Astrocyte (in vitro differentiated cells and primary cell): ENCODE results near the gene ANO4. TPM values are rescaled to one million over a fixed set of nuclear protein-coding genes. Genes with fewer than 3 reads are reported as not detected.

Source experiments
- DNase-seq: peaks from one replicate; pipeline ENCODE4 v3.0.0-alpha.2; 2010; ENCODE audit warnings: low read depth
- FAIRE-seq: peaks from 2 replicates; lab custom pipeline; 2011; peaks lifted over from hg19 to GRCh38; lab: Jason Lieb, UNC
- H2AFZ ChIP-seq: 2 replicates; pipeline ENCODE4 v1.6.0; 2012; ENCODE audit warnings: low read depth, low read length, inconsistent platforms
- H3K27ac ChIP-seq: 2 replicates; pipeline ENCODE4 v1.5.1; 2011; ENCODE audit warnings: low read depth, low read length, inconsistent platforms
- H3K27me3 ChIP-seq: 2 replicates; pipeline ENCODE4 v1.6.0; 2011; ENCODE audit warnings: low read length, inconsistent platforms; ENCODE audit not compliant: insufficient read depth
- H3K36me3 ChIP-seq: 2 replicates; pipeline ENCODE4 v1.5.1; 2011; ENCODE audit warnings: low read length, inconsistent platforms; ENCODE audit not compliant: insufficient read depth
- H3K4me1 ChIP-seq: 2 replicates; pipeline ENCODE4 v1.5.1; 2011; ENCODE audit warnings: low read length, inconsistent platforms; ENCODE audit not compliant: insufficient read depth
- H3K4me2 ChIP-seq: 2 replicates; pipeline ENCODE4 v1.6.0; 2012; ENCODE audit warnings: low read length, inconsistent platforms
- H3K4me3 ChIP-seq: 2 replicates; pipeline ENCODE4 v1.5.1; 2011; ENCODE audit warnings: low read depth, mild to moderate bottlenecking, low read length, inconsistent platforms; ENCODE audit not compliant: insufficient read depth
- H3K79me2 ChIP-seq: 2 replicates; pipeline ENCODE4 v1.6.0; 2012; ENCODE audit warnings: mild to moderate bottlenecking, low read length, inconsistent platforms; ENCODE audit not compliant: insufficient read depth
- H3K9ac ChIP-seq: 2 replicates; pipeline ENCODE4 v1.6.0; 2012; ENCODE audit warnings: mild to moderate bottlenecking, low read length, inconsistent platforms
- H3K9me3 ChIP-seq: 2 replicates; pipeline ENCODE4 v1.5.1; 2012; ENCODE audit warnings: low read depth, mild to moderate bottlenecking, low read length, inconsistent platforms; ENCODE audit not compliant: insufficient read depth
- H4K20me1 ChIP-seq: 2 replicates; pipeline ENCODE4 v1.6.0; 2012; ENCODE audit warnings: low read length, inconsistent platforms; ENCODE audit not compliant: insufficient read depth
- H3K27ac Mint-ChIP-seq: one replicate; pipeline ENCODE4 v1.8.0; 2021; ENCODE audit warnings: mild to moderate bottlenecking, mixed read lengths; ENCODE audit not compliant: unreplicated experiment
- H3K27me3 Mint-ChIP-seq: one replicate; pipeline ENCODE4 v1.8.0; 2021; ENCODE audit warnings: low read depth, mixed read lengths; ENCODE audit not compliant: unreplicated experiment
- H3K36me3 Mint-ChIP-seq: one replicate; pipeline ENCODE4 v1.8.0; 2021; ENCODE audit warnings: low read depth, mixed read lengths; ENCODE audit not compliant: unreplicated experiment
- H3K4me1 Mint-ChIP-seq: one replicate; pipeline ENCODE4 v1.8.0; 2021; ENCODE audit warnings: low read depth, mixed read lengths; ENCODE audit not compliant: unreplicated experiment
- H3K4me3 Mint-ChIP-seq: one replicate; pipeline ENCODE4 v1.8.0; 2021; ENCODE audit warnings: mild to moderate bottlenecking, moderate library complexity, mixed read lengths; ENCODE audit not compliant: unreplicated experiment
- H3K9me3 Mint-ChIP-seq: one replicate; pipeline ENCODE4 v1.8.0; 2021; ENCODE audit warnings: mild to moderate bottlenecking, mixed read lengths; ENCODE audit not compliant: unreplicated experiment
- EZH2 ChIP-seq: IDR thresholded peaks from 2 replicates; pipeline ENCODE4 v1.6.1; 2012; ENCODE audit warnings: mild to moderate bottlenecking, low read length, inconsistent platforms; ENCODE audit not compliant: insufficient read depth
- total RNA-seq: library from RNA; stranded (reverse); gene quantifications from 2 replicates; pipeline ENCODE4 v1.2.1, GENCODE V29; 2021
- TF ChIP-seq, protein P1 (sequence below): IDR thresholded peaks from 2 replicates; pipeline ENCODE4 v1.5.1; 2011; ENCODE audit warnings: low read depth, mild to moderate bottlenecking, inconsistent platforms, low read length, moderate library complexity; ENCODE audit not compliant: insufficient read depth

Gene ANO4
- total RNA-seq, 1 donor from 2014 or later, result 41.3 TPM

DNA sequence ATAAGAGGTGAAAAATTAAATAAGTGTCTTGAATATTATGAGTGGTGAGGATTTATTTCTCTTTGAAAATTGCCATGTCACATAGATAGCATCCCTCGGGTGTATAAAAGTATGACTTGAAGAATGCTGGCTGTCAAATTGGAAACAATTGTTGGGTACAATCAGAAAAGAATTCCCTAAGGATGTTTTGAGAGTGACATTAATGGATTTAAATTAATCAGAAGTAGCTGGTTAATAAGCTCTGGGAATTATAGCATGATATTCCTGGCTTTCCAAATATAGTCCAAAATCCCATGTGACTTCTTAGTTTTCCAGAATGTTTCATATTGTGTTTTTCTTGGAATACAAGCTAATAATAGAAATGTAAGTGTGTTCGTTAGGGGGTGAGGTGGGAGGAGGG lies 196.5 kb downstream of the ANO4 start:
- no peaks in the 10 kb centered on the region for H3K27me3 ChIP-seq
- no peaks in the 10 kb centered on the region for H3K36me3 ChIP-seq
- H2AFZ ChIP-seq, result no peak overlapping the region
- no peak overlapping the region for H3K27ac Mint-ChIP-seq
- peaks cover 45% of the 10 kb centered on the region for H3K4me1 Mint-ChIP-seq
- no peaks in the 10 kb centered on the region for H3K79me2 ChIP-seq
- H3K9ac ChIP-seq, result no peak overlapping the region
- DNase-seq (no peak), FAIRE-seq (no peak)
- H3K36me3 Mint-ChIP-seq, result peaks cover 8% of the 10 kb centered on the region
- no peak for TF ChIP-seq EZH2
- TF ChIP-seq, protein P1, sequence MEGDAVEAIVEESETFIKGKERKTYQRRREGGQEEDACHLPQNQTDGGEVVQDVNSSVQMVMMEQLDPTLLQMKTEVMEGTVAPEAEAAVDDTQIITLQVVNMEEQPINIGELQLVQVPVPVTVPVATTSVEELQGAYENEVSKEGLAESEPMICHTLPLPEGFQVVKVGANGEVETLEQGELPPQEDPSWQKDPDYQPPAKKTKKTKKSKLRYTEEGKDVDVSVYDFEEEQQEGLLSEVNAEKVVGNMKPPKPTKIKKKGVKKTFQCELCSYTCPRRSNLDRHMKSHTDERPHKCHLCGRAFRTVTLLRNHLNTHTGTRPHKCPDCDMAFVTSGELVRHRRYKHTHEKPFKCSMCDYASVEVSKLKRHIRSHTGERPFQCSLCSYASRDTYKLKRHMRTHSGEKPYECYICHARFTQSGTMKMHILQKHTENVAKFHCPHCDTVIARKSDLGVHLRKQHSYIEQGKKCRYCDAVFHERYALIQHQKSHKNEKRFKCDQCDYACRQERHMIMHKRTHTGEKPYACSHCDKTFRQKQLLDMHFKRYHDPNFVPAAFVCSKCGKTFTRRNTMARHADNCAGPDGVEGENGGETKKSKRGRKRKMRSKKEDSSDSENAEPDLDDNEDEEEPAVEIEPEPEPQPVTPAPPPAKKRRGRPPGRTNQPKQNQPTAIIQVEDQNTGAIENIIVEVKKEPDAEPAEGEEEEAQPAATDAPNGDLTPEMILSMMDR, result no peak
- no peaks in the 10 kb centered on the region for H3K9me3 ChIP-seq
- no peak overlapping the region for H3K4me3 Mint-ChIP-seq
- H3K27ac ChIP-seq, result no peak overlapping the region
- no peak overlapping the region for H3K4me2 ChIP-seq
- no peaks in the 10 kb centered on the region for H4K20me1 ChIP-seq
- no peak overlapping the region for H3K4me3 ChIP-seq
- H3K27me3 Mint-ChIP-seq, result no peaks in the 10 kb centered on the region
- no peaks in the 10 kb centered on the region for H3K9me3 Mint-ChIP-seq
- H3K4me1 ChIP-seq, result peaks cover 18% of the 10 kb centered on the region

- Histone ChIP-seq H3K9ac (no peak overlapping the region), H3K4me1 (peaks cover 12% of the 10 kb centered on the region), H3K4me3 (no peak overlapping the region), H3K9me3 (no peaks in the 10 kb centered on the region), H3K4me2 (no peak overlapping the region), H3K27me3 (no peaks in the 10 kb centered on the region), H4K20me1 (no peaks in the 10 kb centered on the region), H3K79me2 (no peaks in the 10 kb centered on the region), H3K36me3 (no peaks in the 10 kb centered on the region), H3K27ac (no peak overlapping the region), H2AFZ (no peak overlapping the region)
- TF ChIP-seq, protein P1, result no peak
- TF ChIP-seq EZH2, result no peak
- H3K4me1 Mint-ChIP-seq, result peaks cover 36% of the 10 kb centered on the region
- no peak for FAIRE-seq
- peaks cover 10% of the 10 kb centered on the region for H3K36me3 Mint-ChIP-seq
- H3K27ac Mint-ChIP-seq, result no peak overlapping the region
- H3K4me3 Mint-ChIP-seq, result no peak overlapping the region
- no peaks in the 10 kb centered on the region for H3K27me3 Mint-ChIP-seq
- no peak for DNase-seq
- H3K9me3 Mint-ChIP-seq, result no peaks in the 10 kb centered on the region
Measured at GRCh38 chr12:100992194-100992593, 197.6 kb downstream of the ANO4 start.

DNA sequence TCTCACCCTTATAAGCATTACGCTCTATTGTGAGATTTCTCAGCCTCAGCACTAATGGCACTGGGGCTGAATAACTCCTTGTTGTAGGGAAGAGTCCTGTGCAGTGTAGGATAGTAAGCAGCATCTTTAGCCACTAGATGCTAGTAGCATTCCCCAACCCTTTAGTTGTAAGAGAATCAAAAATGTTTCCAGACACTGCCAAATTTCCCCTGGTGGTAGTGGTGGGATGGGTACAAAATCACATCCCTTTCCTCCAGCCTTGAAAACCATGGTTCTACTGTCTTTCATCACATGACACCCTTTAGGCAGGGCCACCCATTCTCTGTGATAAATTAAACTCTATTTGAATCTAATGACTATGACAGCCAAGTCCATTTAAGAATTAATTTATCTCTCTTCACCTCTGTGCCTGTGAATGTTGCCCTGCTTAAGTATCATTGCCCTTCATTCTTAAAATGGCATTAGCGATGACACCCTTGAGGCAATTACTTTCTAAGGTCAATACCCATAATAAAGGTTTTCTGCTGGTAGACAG lies 199.4 kb downstream of the ANO4 start:
- Mint-ChIP-seq H3K9me3 (no peaks in the 10 kb centered on the region), H3K4me3 (no peak overlapping the region), H3K27ac (no peak overlapping the region), H3K36me3 (peaks cover 19% of the 10 kb centered on the region), H3K27me3 (no peaks in the 10 kb centered on the region), H3K4me1 (peaks cover 22% of the 10 kb centered on the region)
- Histone ChIP-seq H3K79me2 (no peaks in the 10 kb centered on the region), H3K4me3 (no peak overlapping the region), H3K9me3 (no peaks in the 10 kb centered on the region), H3K36me3 (no peaks in the 10 kb centered on the region), H3K4me2 (no peak overlapping the region), H3K4me1 (no peaks in the 10 kb centered on the region), H3K27me3 (no peaks in the 10 kb centered on the region), H4K20me1 (no peaks in the 10 kb centered on the region), H3K27ac (no peak overlapping the region), H3K9ac (no peak overlapping the region), H2AFZ (no peak overlapping the region)
- no peak for FAIRE-seq
- TF ChIP-seq EZH2, result no peak
- TF ChIP-seq, protein P1, result no peak
- DNase-seq, result no peak
